HL-60 (cell line): ENCODE results near the gene PIGX.

Experiments used
- POLR2AphosphoS5 ChIP-seq: IDR thresholded peaks from 2 replicates; pipeline ENCODE4 v1.6.1; 2012; ENCODE audit warnings: low read depth
- TF ChIP-seq, protein P1 (sequence below): IDR thresholded peaks from one replicate; pipeline ENCODE4 v1.5.1; 2011; ENCODE audit warnings: low read length, control low read depth, inconsistent platforms; ENCODE audit not compliant: insufficient read depth

DNA sequence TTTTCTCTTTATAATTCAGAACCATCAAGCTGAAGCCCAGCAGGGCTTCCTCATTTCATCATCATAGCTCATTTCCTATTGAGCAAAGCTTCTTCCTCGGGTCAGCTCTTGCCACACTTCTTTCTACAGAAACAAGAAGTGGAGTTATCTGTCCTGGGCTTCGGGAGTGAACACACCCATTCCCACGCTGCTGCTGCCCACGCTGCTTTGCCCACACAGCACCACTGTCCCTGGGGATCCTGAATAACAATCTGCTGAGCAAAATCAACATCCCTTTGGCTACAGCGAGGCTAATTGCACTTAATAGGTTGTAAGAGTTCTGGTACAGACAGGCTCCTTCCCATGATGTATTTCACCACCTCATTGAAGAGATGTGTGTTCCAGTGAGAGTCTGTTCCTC is 23.8 kb upstream of the PIGX start:
- TF ChIP-seq, protein P1, sequence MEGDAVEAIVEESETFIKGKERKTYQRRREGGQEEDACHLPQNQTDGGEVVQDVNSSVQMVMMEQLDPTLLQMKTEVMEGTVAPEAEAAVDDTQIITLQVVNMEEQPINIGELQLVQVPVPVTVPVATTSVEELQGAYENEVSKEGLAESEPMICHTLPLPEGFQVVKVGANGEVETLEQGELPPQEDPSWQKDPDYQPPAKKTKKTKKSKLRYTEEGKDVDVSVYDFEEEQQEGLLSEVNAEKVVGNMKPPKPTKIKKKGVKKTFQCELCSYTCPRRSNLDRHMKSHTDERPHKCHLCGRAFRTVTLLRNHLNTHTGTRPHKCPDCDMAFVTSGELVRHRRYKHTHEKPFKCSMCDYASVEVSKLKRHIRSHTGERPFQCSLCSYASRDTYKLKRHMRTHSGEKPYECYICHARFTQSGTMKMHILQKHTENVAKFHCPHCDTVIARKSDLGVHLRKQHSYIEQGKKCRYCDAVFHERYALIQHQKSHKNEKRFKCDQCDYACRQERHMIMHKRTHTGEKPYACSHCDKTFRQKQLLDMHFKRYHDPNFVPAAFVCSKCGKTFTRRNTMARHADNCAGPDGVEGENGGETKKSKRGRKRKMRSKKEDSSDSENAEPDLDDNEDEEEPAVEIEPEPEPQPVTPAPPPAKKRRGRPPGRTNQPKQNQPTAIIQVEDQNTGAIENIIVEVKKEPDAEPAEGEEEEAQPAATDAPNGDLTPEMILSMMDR: no peak
- TF ChIP-seq POLR2AphosphoS5: peak; percentile 92
